Neural progenitor cell (in vitro differentiated cells): ENCODE data around the gene KCNAB1. TPM values are rescaled to one million over a fixed set of nuclear protein-coding genes. Genes with fewer than 3 reads are reported as not detected.

Experiments
- DNase-seq: peaks from one replicate; pipeline ENCODE4 v3.0.0-alpha.2; 2016; ENCODE audit warnings: low spot score
- H2AFZ ChIP-seq: fragments of 200-600 bp; sonication (generic); replicated peaks from 2 replicates; pipeline ENCODE4 v1.6.1; 2016; ENCODE audit warnings: antibody characterized with exemption
- H3F3A ChIP-seq: fragments of 200-600 bp; sonication (generic); 2 replicates; pipeline ENCODE4 v1.6.1; 2016; ENCODE audit warnings: antibody characterized with exemption, low read depth
- H3K27ac ChIP-seq: fragments of 200-600 bp; sonication (generic); 2 replicates; pipeline ENCODE4 v1.5.1; 2016; ENCODE audit warnings: mild to moderate bottlenecking
- H3K27me3 ChIP-seq: fragments of 200-600 bp; sonication (generic); 2 replicates; pipeline ENCODE4 v1.6.1; 2016; ENCODE audit warnings: mild to moderate bottlenecking, moderate library complexity
- H3K36me3 ChIP-seq: fragments of 200-600 bp; sonication (generic); 2 replicates; pipeline ENCODE4 v1.5.1; 2016
- H3K4me1 ChIP-seq: fragments of 200-600 bp; sonication (generic); 2 replicates; pipeline ENCODE4 v1.6.1; 2016; ENCODE audit warnings: mixed run types
- H3K4me2 ChIP-seq: fragments of 200-600 bp; sonication (generic); 2 replicates; pipeline ENCODE4 v1.6.1; 2016
- H3K4me3 ChIP-seq: fragments of 200-600 bp; sonication (generic); 2 replicates; pipeline ENCODE4 v1.5.1; 2016
- H3K79me2 ChIP-seq: fragments of 200-600 bp; sonication (generic); 2 replicates; pipeline ENCODE4 v1.6.1; 2016; ENCODE audit warnings: low read depth
- H3K9ac ChIP-seq: fragments of 200-600 bp; sonication (generic); 2 replicates; pipeline ENCODE4 v1.6.1; 2016
- H3K9me3 ChIP-seq: fragments of 200-600 bp; sonication (generic); 2 replicates; pipeline ENCODE4 v1.5.1; 2016; ENCODE audit warnings: low read depth
- H4K20me1 ChIP-seq: fragments of 200-600 bp; sonication (generic); 2 replicates; pipeline ENCODE4 v1.6.1; 2016; ENCODE audit warnings: low read depth
- H3K27ac Mint-ChIP-seq: 3 replicates; pipeline ENCODE4 v1.8.0; 2021; ENCODE audit warnings: mixed read lengths
- H3K27me3 Mint-ChIP-seq: 2 replicates; pipeline ENCODE4 v1.8.0; 2022; ENCODE audit warnings: low read depth, mild to moderate bottlenecking, inconsistent platforms, moderate library complexity, mixed read lengths; ENCODE audit not compliant: insufficient read depth
- H3K36me3 Mint-ChIP-seq: 3 replicates; pipeline ENCODE4 v1.8.0; 2021; ENCODE audit warnings: mixed read lengths
- H3K4me1 Mint-ChIP-seq: 3 replicates; pipeline ENCODE4 v1.8.0; 2021; ENCODE audit warnings: mixed read lengths
- H3K4me3 Mint-ChIP-seq: 3 replicates; pipeline ENCODE4 v1.8.0; 2021; ENCODE audit warnings: mild to moderate bottlenecking, moderate library complexity, mixed read lengths
- H3K9me3 Mint-ChIP-seq: 3 replicates; pipeline ENCODE4 v1.8.0; 2020; ENCODE audit warnings: mixed read lengths
- EZH2 ChIP-seq: fragments of 200-600 bp; sonication (generic); IDR thresholded peaks from 2 replicates; pipeline ENCODE4 v1.6.1; 2017; ENCODE audit warnings: antibody characterized with exemption, mild to moderate bottlenecking, moderate library complexity
- EZH2phosphoT487 ChIP-seq: fragments of 200-600 bp; sonication (generic); IDR thresholded peaks from 2 replicates; pipeline ENCODE4 v1.6.1; 2017; ENCODE audit warnings: antibody characterized with exemption
- total RNA-seq: library from RNA; depleted of rRNA; stranded (reverse); fragments of >200 nt; gene quantifications from 2 replicates; pipeline ENCODE4 v1.2.3, GENCODE V29; 2015; ENCODE audit warnings: low replicate concordance
- TF ChIP-seq, protein P1 (sequence below): fragments of 200-600 bp; sonication (generic); IDR thresholded peaks from 2 replicates; pipeline ENCODE4 v1.5.1; 2017; ENCODE audit warnings: antibody characterized with exemption, mild to moderate bottlenecking

The KCNAB1 gene
- total RNA-seq, 1 donor from 2014 or later: 0.24 TPM

DNA sequence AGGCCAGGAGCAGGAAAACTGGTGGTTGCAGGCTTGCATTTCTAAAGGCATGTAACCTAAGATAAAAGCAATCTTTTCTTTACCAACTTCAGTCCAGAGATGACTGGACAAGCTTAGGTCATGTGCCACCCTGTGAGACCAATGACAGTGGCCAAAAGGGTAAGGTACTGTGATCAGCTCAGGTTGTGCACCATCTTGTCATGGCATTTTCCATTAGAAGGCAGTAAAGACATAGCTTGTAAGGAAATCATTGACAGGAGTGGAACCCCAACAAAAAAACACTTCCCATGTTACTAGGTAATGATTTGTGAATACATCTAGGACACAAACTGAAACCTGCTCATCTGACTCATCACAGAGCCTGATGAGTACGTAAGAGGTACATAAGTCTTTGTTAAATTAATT is 399.4 kb downstream of the KCNAB1 start:
- no peaks in the 10 kb centered on the region for H3K79me2 ChIP-seq
- no peak overlapping the region for H3K9ac ChIP-seq
- H3K27me3 ChIP-seq: no peaks in the 10 kb centered on the region
- Mint-ChIP-seq H3K27ac (no peak overlapping the region), H3K27me3 (no peaks in the 10 kb centered on the region), H3K36me3 (no peaks in the 10 kb centered on the region), H3K9me3 (no peaks in the 10 kb centered on the region), H3K4me1 (peaks cover 14% of the 10 kb centered on the region), H3K4me3 (no peak overlapping the region)
- no peak overlapping the region for H3K4me2 ChIP-seq
- no peaks in the 10 kb centered on the region for H3K9me3 ChIP-seq
- no peaks in the 10 kb centered on the region for H3K36me3 ChIP-seq
- H2AFZ ChIP-seq: no peak overlapping the region
- H3F3A ChIP-seq: no peaks in the 10 kb centered on the region
- H3K4me3 ChIP-seq: no peak overlapping the region
- no peak for TF ChIP-seq EZH2
- no peak for TF ChIP-seq EZH2phosphoT487
- TF ChIP-seq, protein P1, sequence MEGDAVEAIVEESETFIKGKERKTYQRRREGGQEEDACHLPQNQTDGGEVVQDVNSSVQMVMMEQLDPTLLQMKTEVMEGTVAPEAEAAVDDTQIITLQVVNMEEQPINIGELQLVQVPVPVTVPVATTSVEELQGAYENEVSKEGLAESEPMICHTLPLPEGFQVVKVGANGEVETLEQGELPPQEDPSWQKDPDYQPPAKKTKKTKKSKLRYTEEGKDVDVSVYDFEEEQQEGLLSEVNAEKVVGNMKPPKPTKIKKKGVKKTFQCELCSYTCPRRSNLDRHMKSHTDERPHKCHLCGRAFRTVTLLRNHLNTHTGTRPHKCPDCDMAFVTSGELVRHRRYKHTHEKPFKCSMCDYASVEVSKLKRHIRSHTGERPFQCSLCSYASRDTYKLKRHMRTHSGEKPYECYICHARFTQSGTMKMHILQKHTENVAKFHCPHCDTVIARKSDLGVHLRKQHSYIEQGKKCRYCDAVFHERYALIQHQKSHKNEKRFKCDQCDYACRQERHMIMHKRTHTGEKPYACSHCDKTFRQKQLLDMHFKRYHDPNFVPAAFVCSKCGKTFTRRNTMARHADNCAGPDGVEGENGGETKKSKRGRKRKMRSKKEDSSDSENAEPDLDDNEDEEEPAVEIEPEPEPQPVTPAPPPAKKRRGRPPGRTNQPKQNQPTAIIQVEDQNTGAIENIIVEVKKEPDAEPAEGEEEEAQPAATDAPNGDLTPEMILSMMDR: no peak
- no peaks in the 10 kb centered on the region for H3K4me1 ChIP-seq
- no peak for DNase-seq
- H3K27ac ChIP-seq: no peak overlapping the region
- no peaks in the 10 kb centered on the region for H4K20me1 ChIP-seq

DNA sequence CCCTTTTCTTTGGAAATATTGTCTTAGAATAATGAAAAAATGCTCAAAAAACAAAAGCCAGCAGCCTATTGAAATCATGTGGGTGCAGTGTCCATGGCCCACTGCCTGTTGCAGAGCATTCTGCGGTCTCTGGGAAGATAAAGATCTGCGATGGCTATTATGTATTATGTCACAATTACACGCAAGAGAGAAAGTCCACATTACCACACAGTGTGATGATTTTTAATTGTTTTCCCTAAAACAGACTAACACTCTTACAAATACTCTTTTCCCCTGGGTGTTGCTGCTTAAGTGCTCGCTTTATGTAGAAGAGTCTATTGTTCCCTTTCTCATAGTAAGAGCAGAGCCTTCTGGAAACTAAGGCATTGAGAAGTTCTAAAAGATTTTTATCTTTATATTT is 402.3 kb downstream of the KCNAB1 start:
- H3K36me3 Mint-ChIP-seq: no peaks in the 10 kb centered on the region
- no peak overlapping the region for H3K4me3 Mint-ChIP-seq
- no peaks in the 10 kb centered on the region for H3K36me3 ChIP-seq
- no peak overlapping the region for H3K27ac ChIP-seq
- H3K4me2 ChIP-seq: no peak overlapping the region
- no peak for DNase-seq
- H3K27me3 Mint-ChIP-seq: no peaks in the 10 kb centered on the region
- TF ChIP-seq EZH2phosphoT487 (no peak), EZH2 (no peak)
- TF ChIP-seq, protein P1: no peak
- no peaks in the 10 kb centered on the region for H3K9me3 ChIP-seq
- no peaks in the 10 kb centered on the region for H3K79me2 ChIP-seq
- no peak overlapping the region for H3K9ac ChIP-seq
- H3K27me3 ChIP-seq: no peaks in the 10 kb centered on the region
- H3K4me1 ChIP-seq: no peaks in the 10 kb centered on the region
- peaks cover 12% of the 10 kb centered on the region for H3K4me1 Mint-ChIP-seq
- no peaks in the 10 kb centered on the region for H4K20me1 ChIP-seq
- no peak overlapping the region for H2AFZ ChIP-seq
- H3K4me3 ChIP-seq: no peak overlapping the region
- no peaks in the 10 kb centered on the region for H3F3A ChIP-seq
- no peaks in the 10 kb centered on the region for H3K9me3 Mint-ChIP-seq
- no peak overlapping the region for H3K27ac Mint-ChIP-seq

DNA sequence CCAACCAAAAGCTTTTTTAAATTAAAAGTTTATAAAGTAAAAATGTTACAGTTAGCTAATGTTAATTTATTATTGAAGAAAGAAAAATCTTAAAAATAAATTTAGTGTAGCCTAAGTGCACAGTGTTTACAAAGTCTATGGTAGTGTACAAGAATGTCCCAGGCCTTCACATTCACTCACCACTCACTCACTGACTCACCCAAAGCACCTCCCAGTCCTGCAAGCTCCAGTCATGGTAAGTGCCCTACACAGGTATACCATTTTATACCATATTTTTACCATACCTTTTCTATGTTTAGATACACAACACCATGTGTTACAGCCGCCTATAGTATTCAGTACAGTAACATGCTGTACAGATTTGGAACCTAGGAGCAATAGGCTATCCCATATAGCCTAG is 405.4 kb downstream of the KCNAB1 start:
- TF ChIP-seq, protein P1: no peak
- TF ChIP-seq EZH2phosphoT487 (no peak), EZH2 (no peak)
- H3K79me2 ChIP-seq: no peaks in the 10 kb centered on the region
- Mint-ChIP-seq H3K36me3 (no peaks in the 10 kb centered on the region), H3K9me3 (no peaks in the 10 kb centered on the region), H3K4me1 (peaks cover 23% of the 10 kb centered on the region), H3K27me3 (no peaks in the 10 kb centered on the region), H3K4me3 (no peak overlapping the region), H3K27ac (no peak overlapping the region)
- no peaks in the 10 kb centered on the region for H4K20me1 ChIP-seq
- H3K4me2 ChIP-seq: no peak overlapping the region
- no peak overlapping the region for H2AFZ ChIP-seq
- H3F3A ChIP-seq: peaks cover 3% of the 10 kb centered on the region
- DNase-seq: no peak
- peaks cover 5% of the 10 kb centered on the region for H3K4me1 ChIP-seq
- H3K9ac ChIP-seq: no peak overlapping the region
- H3K9me3 ChIP-seq: no peaks in the 10 kb centered on the region
- no peaks in the 10 kb centered on the region for H3K27me3 ChIP-seq
- H3K36me3 ChIP-seq: no peaks in the 10 kb centered on the region
- H3K4me3 ChIP-seq: no peak overlapping the region
- no peak overlapping the region for H3K27ac ChIP-seq
